GM13976 (cell line): ENCODE results near the gene ATP5MC3.

ENCODE experiments used
- DNase-seq: peaks from one replicate; pipeline ENCODE4 v3.0.0; 2012; ENCODE audit warnings: low spot score
- in situ Hi-C: fragments of 300-500 bp; cut with MboI; formaldehyde crosslinking; loops from one replicate; pipeline ENCODE4 v1.12.0; 2022; ENCODE audit warnings: low sequenced_read_pairs, mixed read lengths, inconsistent platforms; ENCODE audit not compliant: unreplicated experiment
- TF ChIP-seq, protein P1 (sequence below): IDR thresholded peaks from 2 replicates; pipeline ENCODE4 v1.5.1; 2012; ENCODE audit warnings: borderline replicate concordance, mild to moderate bottlenecking; ENCODE audit not compliant: insufficient read depth; ENCODE audit errors: extremely low read depth, missing control alignments, control extremely low read depth

Gene ATP5MC3

DNA sequence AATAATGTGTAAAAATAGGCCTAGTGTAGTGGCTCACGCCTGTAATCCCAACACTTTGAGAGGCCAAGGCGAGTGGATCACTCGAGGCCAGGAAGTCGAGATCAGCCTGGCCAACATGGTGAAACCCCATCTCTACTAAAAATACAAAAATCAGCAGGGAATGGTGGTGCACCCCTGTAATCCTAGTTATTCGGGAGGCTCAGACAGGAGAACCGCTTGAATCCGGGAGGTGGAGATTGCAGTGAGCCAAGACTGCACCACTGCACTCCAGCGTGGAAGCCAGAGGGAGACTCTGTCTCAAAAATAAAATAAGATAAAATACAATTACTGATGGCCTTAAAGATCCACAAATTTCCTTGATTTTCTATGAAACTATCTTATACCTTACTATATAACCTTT, 17.3 kb downstream of the ATP5MC3 start:
- TF ChIP-seq, protein P1, sequence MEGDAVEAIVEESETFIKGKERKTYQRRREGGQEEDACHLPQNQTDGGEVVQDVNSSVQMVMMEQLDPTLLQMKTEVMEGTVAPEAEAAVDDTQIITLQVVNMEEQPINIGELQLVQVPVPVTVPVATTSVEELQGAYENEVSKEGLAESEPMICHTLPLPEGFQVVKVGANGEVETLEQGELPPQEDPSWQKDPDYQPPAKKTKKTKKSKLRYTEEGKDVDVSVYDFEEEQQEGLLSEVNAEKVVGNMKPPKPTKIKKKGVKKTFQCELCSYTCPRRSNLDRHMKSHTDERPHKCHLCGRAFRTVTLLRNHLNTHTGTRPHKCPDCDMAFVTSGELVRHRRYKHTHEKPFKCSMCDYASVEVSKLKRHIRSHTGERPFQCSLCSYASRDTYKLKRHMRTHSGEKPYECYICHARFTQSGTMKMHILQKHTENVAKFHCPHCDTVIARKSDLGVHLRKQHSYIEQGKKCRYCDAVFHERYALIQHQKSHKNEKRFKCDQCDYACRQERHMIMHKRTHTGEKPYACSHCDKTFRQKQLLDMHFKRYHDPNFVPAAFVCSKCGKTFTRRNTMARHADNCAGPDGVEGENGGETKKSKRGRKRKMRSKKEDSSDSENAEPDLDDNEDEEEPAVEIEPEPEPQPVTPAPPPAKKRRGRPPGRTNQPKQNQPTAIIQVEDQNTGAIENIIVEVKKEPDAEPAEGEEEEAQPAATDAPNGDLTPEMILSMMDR, result no peak
- in situ Hi-C loops, result no loop called here

DNA sequence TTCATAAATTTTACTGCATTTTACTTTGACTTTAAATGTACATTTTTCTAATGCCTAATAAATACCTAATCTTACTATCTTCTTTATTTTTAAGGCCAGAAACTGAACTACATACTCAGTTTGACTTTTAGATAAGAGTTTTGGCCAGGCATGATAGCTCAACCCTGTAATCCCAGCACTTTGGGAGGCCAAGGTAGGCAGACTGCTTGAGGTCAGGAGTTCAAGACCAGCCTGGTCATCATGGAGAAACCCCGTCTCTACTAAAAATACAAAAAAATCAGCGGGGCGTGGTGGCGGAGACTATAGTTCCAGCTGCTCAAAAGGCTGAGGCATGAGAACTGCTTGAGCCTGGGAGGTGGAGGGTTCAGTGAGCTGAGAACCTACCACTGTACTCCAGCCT, 22.6 kb downstream of the ATP5MC3 start:
- TF ChIP-seq, protein P1, result no peak
- in situ Hi-C loops, result no loop called here
- no peak for DNase-seq

More for the DNA sequence above, 17.3 kb downstream of the ATP5MC3 start:
- DNase-seq, result no peak

DNA sequence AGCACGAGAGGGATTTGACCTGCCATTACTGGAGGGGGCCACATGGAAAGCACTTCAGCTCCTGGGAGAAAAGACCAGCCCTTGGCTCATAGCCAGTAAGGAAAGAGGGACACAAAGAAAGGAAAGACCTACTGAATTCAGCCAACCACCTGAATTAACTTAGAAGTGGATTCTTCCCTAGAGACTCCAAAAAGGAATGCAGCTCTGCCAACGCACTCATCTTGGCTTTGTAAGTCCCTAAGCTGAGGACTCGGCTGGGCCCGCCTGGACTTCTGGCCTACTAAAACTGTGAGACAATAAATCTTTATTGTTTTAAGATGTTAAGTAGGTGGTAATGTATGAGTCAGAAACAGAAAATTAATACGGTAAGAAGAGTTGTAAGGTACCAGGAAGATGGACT, 25.0 kb downstream of the ATP5MC3 start:
- DNase-seq, result no peak
- TF ChIP-seq, protein P1, result no peak
- in situ Hi-C loops, result no loop called here

DNA sequence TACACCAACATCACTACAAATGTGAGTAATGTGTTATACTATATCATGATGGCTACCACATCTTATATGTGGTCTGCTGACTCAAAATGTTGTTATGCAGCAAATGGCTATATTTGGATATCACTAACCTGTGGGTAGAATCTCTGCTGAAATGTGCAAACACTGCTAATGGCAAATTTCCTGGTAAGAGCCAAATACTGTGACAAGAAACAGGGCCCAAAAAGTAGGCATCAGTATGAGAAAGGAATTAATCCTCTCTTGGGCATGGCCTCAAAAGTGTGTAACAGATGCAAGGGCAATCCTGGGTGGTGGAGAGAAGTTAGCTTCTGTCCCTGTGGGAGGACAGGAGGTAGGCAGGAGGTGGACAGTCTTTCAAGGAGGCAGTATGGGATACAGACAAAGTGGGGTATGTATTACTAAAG, 26.8 kb downstream of the ATP5MC3 start:
- in situ Hi-C loops, result no loop called here
- TF ChIP-seq, protein P1, result no peak
- DNase-seq, result peak; percentile 23

DNA sequence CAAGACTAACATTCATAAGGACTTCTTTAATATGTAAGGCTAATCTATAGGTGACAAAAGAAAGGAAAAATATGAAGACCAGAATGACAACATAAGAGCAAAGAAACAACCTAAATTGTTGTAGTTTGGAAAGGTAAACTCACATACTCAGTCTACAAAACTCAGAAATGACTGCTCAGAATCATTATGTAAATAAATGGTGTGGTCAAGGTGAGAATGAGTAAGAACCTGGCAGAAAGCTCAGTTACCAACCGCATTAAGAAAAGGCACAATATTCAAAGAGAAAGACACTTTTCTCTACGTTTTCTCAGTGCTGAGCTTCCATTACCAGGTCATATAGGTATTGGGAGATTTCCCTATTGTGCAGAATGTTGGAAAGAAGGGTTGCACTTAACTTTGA, 29.3 kb downstream of the ATP5MC3 start:
- no peak for DNase-seq
- TF ChIP-seq, protein P1, result no peak
- in situ Hi-C loops, result no loop called here

DNA sequence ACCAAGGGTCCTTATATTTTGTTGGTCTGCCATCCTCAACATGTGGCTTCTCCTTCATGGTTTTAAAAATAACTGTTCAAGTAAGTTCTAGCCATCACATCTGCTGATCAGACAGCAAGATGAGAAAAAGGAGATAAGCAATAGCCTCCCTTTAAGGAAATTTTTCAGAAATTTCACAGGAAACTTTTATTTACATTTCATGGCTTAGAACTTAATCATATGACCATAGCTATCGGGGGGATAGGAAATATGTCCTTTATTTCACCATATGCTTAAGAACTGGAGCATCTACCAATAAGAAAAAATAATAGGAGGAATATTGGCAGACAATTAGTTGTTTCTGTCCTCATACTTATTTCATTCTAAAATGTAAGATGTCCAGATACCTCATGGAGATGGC, 29.7 kb downstream of the ATP5MC3 start:
- in situ Hi-C loops, result no loop called here
- no peak for DNase-seq
- TF ChIP-seq, protein P1, result no peak

DNA sequence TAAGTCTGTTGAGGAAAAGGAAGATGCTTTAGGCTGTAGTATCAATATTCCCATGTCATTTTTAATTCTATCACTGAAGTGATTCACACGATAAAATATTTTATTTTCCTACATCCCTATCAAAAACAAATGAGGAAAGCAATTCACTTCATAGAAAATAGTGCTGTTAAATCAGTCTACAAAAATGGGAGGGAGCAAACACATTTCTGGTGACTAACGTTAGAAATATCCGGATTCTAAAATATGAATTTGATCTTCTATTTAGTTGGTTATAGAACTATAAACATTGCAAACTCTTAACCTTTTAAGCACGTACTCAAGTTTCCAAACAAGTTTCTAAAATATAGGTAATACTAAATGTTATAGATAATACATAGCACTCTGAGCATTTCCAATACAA, 34.3 kb downstream of the ATP5MC3 start:
- in situ Hi-C loops, result no loop called here
- TF ChIP-seq, protein P1, result no peak
- DNase-seq, result no peak
